HG02981 (cell line): ENCODE data around the gene DDR1.

Experiments used
- ATAC-seq: cut with Tn5 transposase; IDR thresholded peaks from one replicate; pipeline ENCODE4 v1.9.1; 2021; ENCODE audit warnings: mild to moderate bottlenecking, moderate library complexity; ENCODE audit not compliant: unreplicated experiment

Gene DDR1

DNA sequence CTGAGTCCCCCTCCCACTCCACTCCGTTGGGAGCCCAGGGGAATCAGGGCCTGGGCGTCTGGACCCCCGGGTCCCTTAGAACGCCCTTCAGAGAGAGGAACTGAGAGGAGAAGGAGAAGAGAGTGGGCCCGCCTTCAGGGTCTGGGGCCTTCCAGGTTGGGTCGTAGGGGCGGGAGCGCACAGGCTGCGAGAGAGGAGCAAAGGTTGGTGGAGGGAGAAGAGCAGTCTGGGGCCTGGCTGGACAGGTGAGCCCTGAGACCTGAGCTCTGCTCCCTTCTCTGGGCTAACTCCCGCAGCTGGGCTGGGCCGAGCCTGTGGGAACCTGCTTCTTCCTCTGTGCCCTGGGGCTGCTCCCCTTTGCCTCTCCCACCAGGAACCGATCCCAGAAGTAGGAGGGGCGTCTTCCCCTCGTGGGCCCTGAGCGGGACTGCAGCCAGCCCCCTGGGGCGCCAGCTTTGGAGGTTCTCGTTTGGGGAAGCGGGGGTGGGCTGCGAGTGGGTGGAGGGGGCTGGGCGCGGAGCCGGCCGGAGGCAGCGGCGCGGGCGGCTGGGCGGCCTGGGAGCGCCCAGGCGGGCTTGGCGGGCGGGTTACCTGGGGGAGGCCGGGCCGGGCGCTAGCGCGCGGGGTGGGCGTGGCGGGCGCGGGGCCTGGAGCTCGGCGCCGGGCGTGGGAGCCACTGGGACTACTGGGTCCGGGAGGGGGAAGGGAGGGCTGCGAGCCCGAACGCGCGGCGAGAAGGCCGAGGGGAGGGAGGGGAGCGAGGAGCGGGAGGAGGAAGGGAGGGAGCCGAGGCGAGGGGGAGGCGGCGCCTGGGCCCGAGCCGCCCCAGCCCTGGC lies at the start of gene DDR1:
Gene DDR1 (plus strand): TSS at position 835 of the 836 bp plus-strand sequence. CDS start 4,211 bp downstream, outside the sequence.
- no peak for ATAC-seq

- no peak for ATAC-seq
Observed at GRCh38 chr6:30834646-30835045, 49.7 kb upstream of the DDR1 start.

DNA sequence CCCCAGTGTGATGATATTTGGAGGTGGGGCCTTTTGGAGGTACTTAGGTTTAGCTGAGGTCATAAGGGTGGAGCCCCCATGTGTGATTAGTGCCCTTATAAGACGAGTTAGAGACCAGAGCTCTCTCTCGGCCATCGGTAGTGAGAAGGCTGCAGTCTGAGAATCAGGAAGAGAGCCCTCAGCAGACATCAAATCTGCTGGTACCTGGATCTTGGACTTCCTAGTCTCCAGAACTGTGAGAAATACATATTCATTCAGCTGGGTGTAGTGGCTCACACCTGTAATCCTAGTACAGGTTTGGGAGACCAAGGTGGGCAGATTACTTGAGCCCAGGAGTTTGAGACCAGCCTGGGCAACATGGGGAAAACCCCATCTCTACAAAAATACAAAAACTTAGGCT lies 48.7 kb upstream of the DDR1 start:
- ATAC-seq = no peak

DNA sequence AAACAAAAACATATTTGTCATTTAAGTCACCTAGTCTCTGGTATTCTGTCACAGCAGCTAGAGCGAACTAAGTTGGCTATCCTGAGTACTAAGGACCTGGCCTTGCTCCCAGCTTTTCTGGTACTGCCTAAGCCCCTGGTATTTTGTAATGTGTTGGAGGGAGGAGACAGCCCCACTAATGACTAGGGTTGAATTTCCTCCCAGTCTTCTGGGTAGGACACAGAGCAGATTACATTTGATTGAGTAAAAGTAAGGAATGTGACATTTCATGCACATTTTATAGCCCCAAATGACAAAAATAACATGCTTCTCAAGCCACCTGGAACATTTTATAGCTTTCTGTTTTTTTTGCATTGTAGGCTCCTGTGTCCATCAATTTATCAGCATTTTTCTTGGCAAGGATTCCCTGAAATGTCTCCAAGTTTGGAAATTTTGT lies 47.9 kb upstream of the DDR1 start:
- ATAC-seq = no peak

DNA sequence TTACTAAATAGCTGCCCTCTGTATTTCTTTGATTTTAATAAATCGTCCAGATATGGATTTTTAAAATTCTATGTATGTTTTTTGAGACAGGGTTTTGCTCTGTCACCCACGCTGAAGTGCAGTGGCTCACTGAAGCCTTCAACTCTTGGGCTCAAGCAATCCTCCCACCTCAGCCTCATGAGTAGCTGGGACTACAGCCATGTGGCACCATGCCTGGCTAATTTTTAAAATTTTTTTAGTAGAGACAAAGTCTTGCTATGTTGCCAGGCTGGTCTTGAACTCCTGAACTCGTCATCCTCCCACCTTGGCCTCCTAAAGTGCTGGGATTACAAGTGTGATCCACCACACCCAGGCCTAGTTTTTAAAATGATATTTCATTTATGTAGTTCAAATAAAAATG lies 47.4 kb upstream of the DDR1 start:
- ATAC-seq = no peak

- ATAC-seq = no peak
Observed at GRCh38 chr6:30837432-30837831, 46.9 kb upstream of the DDR1 start.

GRCh38 chr6:30837870-30838269 lies 46.4 kb upstream of the DDR1 start:
- ATAC-seq = no peak

DNA sequence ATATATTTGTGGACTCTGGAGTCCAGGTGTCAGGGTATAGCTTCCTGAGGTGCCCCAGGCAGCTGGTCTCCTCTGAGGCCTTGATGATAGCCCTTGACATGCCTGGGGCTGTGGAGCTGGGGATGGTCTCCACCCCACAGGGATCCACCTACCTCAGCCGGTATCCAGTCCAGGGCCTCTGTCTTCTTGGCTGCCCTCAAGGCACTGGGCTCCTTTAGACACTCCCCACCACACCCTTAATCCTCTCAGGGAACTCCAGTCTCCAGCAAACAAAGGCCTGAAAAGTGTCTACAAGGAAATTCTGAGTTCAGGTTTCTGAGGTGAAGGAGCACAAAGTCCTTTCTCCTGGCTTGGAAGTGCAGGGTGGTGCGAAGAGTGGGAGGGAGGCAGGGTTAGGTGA lies 44.6 kb upstream of the DDR1 start:
- ATAC-seq = no peak

DNA sequence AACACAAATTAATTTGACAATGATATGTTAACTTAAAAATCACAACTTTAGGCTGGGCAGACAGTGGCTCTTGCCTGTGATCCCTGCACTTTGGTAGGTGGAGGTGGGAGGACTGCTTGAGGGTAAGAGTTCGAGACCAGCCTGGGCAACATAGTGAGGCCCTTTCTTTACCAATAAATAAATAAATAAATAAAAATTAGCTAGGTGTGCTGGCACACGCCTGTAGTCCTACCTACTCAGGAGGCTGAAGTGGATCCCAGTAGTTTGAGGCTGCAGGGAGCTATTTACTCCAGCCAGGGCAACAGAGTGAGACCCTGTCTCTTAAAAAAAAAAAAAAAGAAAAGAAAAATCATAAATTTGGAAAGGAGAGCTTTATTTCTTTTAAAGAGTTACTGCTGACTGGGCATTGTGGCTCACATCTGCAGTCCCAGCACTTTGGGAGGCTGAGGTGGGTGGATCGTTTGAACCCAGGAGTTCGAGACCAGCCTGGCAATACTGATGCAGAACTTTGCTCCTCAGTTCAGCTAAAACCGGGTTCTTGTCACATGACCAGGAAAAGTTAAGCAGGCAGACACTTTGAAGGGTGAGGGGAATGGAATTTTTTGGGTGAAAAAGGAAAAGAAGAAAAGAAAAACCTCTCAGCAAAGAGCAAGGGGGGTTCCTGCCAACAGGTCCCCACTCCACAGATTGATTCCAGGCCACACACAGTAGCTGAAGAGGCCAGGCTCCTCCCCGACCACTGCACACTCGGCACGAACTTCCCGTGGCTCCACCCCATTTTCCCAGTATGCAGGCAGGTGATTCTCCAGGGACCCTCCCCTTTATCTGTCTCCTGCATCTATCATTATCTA lies 44.0 kb upstream of the DDR1 start:
- no peak for ATAC-seq

- ATAC-seq = no peak
Observed at GRCh38 chr6:30840935-30841643, 43.2 kb upstream of the DDR1 start.

DNA sequence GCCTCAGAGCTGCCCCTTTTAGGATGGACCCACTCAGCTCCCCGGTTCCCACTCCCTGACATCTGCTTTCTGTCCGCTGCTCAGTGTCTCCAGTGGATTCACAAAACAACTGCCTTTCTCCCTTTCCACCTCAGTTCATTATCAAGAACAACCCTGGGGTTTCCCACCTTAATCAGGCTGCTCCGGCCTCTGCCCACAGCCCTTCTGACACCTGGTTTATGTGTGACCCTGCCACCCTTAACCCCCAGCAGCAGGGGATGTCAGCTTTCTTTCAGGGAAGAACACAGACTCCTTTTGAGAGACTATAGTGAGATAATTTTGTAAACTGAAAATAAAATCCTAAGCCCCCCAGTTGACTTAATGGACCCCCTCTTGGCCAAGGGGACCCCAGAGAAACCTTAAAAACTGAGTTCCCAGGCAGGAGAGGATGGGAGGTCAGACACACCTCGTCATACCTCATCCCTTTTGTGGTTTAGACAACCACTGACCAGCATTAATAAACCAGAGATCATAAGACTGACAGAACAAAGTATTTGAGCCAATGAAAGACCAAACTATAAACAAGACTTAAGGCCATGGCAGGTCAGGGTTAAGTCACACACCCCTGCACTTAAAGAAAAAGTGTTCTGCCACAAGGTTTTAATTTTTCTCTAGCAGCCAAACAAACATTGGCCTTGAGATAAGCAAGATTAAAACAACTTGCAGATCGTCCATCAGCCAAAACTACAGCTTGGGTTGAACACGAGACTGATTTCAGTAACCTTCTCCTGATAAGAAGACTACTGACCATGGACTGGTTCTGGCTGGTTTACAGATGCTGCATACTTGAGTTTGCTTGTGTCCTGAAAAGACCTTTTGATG lies 42.4 kb upstream of the DDR1 start:
- no peak for ATAC-seq

- no peak for ATAC-seq
Observed at GRCh38 chr6:30842754-30843610, 41.3 kb upstream of the DDR1 start.

DNA sequence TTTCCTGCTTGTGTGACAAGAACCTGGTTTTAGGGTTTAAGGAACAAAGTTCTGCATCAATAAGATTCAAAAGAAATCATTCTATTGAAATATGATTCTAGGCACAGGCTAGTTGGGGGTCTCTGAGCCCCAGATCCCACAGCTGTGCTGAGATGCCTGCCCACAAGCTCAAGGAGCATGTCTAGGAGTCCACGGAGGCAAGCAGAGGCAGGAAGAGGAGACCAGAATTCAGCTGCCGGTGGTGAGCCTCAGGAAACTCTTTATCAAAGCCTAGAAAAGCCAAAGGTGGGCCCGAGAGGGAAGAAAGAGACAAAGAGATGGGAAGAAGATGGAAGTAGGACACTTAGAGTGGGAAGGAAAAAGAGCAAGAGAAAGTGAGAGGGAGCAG lies 40.7 kb upstream of the DDR1 start:
- no peak for ATAC-seq

DNA sequence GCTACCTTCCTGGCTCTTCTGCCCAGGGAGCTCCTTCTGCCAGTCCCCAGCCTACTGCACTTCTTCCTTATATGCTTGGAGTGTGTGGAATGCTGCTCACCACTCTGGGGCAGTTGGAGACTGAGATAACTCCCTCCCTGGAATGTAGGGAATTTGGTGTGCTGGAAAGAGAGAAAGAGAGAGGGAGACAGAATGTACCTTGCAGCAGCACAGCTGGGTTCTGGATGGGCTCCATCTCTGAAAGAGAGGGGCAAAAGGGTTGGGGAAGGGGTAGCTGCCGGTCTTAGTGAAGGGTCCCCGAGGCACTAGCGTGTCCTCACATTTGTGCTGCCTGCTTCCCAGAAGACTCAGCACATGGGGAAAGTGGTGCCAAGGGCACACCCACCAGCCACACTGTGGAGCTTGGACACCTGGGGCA lies 40.2 kb upstream of the DDR1 start:
- ATAC-seq = no peak

DNA sequence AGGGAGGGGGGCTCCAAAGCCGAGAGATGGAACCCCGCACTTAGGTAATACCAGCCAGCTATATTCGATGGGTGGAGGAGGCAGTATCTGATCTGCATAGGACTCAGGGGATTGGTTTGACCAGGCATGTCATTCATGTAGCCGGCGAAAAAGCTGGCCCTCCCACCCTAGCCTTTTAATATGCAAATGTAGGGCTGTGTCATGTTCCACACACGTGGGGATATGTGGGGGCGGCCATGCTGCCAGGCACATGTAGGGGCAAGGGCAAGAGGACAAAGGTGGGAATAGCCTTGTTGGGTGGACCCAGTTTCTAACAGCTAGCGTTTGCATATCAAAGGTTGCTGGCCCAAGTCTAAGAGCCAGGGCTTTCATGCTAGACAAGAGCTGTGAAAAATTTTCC lies 39.1 kb upstream of the DDR1 start:
- ATAC-seq = no peak

- no peak for ATAC-seq
Observed at GRCh38 chr6:30847421-30847970, 36.8 kb upstream of the DDR1 start.

- no peak for ATAC-seq
Observed at GRCh38 chr6:30847971-30848436, 36.3 kb upstream of the DDR1 start.

DNA sequence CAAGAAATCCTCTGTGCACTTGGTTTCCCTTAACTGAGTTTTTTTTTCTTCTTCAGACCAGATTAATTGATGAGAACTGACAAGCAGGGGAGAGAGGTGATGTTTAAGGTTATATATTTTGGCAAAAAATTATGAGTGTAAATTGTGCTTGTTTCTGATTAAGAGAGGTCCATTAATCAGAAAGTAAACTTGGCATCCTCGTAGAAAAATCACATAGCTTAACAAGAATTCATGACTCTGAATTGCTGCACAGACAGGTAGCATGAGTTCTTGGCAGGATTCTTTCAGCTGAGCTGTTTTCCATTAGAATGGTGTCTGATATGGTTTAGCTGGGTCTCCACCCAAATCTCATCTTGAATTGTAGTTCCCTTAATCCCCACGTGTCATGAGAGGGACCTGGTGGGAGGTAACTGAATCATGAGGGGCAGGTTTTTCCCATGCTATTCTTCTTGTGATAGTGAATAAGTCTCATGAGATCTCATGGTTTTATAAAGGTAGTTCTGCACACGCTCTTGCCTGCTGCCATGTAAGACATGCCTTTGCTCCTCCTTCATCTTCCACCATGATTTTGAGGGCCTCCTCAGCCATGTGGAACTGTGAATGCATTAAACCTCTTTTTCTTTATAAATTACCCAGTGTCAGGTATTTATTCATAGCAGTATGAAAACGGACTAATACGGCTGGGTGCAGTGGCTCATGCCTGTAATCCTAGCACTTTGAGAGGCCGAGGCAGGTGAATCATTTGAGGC lies 34.2 kb upstream of the DDR1 start:
- no peak for ATAC-seq
